Calu3 (cell line): ENCODE results near the gene RIMBP3C. TPM values are rescaled to one million over a fixed set of nuclear protein-coding genes. Genes with fewer than 3 reads are reported as not detected.

ENCODE experiments used
- BruUV-seq: library from RNA; stranded (reverse); fragments of 400-500 nt; replicated peaks from 2 replicates; lab custom pipeline; 2021; lab: Mats Ljungman, UMichigan
- CTCF ChIA-PET: fragments of 300-600 bp; sonication (Branson Sonifier 250); formaldehyde crosslinking; loops from one replicate; lab custom pipeline; 2022; ENCODE audit warnings: antibody characterized with exemption; lab: Charles Lee
- DNase-seq: peaks from one replicate; pipeline ENCODE4 v3.0.0; 2022
- H3K27ac Mint-ChIP-seq: one replicate; pipeline ENCODE4 v1.8.0; 2022; ENCODE audit warnings: mixed read lengths; ENCODE audit not compliant: unreplicated experiment
- H3K27me3 Mint-ChIP-seq: one replicate; pipeline ENCODE4 v1.8.0; 2022; ENCODE audit warnings: mixed read lengths; ENCODE audit not compliant: unreplicated experiment
- H3K36me3 Mint-ChIP-seq: one replicate; pipeline ENCODE4 v1.8.0; 2022; ENCODE audit warnings: mild to moderate bottlenecking, moderate library complexity, mixed read lengths; ENCODE audit not compliant: insufficient read depth, unreplicated experiment
- H3K4me1 Mint-ChIP-seq: one replicate; pipeline ENCODE4 v1.8.0; 2022; ENCODE audit warnings: mild to moderate bottlenecking, low read depth, mixed read lengths; ENCODE audit not compliant: unreplicated experiment
- H3K4me3 Mint-ChIP-seq: one replicate; pipeline ENCODE4 v1.8.0; 2022; ENCODE audit warnings: mild to moderate bottlenecking, low read depth, moderate library complexity, mixed read lengths; ENCODE audit not compliant: unreplicated experiment
- H3K9me3 Mint-ChIP-seq: one replicate; pipeline ENCODE4 v1.8.0; 2022; ENCODE audit warnings: low read depth, mixed read lengths; ENCODE audit not compliant: unreplicated experiment
- intact Hi-C: fragments of 100-400 bp; cut with micrococcal nuclease; formaldehyde crosslinking; loops from one replicate; pipeline ENCODE4 v1.10.0; 2022; ENCODE audit not compliant: unreplicated experiment
- total RNA-seq: library from RNA; stranded (reverse); gene quantifications from 2 replicates; pipeline ENCODE4 v1.2.3, GENCODE V29; 2022
- TF ChIP-seq, protein P1 (sequence below): fragments of 200-600 bp; IDR thresholded peaks from one replicate; pipeline ENCODE4 v1.8.0; 2022; ENCODE audit warnings: antibody characterized with exemption; ENCODE audit not compliant: unreplicated experiment

The RIMBP3C gene
- total RNA-seq, 1 experiment from 2014 or later = not detected

DNA sequence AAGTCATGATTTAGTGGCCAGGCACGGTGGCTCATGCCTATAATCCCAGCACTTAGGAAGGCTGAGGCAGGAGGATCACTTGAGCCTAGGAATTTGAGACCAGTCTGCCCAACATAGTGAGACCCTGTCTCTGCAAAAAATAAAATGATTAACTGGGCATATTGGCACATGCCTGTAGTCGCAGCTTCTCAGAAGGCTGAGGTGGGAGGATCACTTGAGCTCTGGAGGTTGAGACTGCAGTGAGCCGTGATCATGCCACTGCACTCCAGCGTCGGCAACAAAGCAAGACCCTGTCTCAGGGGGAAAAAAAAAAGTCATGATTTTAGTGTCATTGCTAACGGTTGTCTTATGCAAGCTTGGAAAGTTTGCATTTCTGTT is 28.2 kb upstream of the RIMBP3C start:
- H3K27ac Mint-ChIP-seq = no peak overlapping the region
- H3K4me1 Mint-ChIP-seq = peaks cover 43% of the 10 kb centered on the region
- H3K4me3 Mint-ChIP-seq = no peak overlapping the region
- intact Hi-C loops = no loop called here
- CTCF ChIA-PET = interaction anchor here (1.1 to 1.2 kb wide), 2 partner anchors 13 to 41 kb away, joined by 3 read pairs; no protein-coding TSS in a partner anchor
- TF ChIP-seq, protein P1, sequence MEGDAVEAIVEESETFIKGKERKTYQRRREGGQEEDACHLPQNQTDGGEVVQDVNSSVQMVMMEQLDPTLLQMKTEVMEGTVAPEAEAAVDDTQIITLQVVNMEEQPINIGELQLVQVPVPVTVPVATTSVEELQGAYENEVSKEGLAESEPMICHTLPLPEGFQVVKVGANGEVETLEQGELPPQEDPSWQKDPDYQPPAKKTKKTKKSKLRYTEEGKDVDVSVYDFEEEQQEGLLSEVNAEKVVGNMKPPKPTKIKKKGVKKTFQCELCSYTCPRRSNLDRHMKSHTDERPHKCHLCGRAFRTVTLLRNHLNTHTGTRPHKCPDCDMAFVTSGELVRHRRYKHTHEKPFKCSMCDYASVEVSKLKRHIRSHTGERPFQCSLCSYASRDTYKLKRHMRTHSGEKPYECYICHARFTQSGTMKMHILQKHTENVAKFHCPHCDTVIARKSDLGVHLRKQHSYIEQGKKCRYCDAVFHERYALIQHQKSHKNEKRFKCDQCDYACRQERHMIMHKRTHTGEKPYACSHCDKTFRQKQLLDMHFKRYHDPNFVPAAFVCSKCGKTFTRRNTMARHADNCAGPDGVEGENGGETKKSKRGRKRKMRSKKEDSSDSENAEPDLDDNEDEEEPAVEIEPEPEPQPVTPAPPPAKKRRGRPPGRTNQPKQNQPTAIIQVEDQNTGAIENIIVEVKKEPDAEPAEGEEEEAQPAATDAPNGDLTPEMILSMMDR = no peak
- no peaks in the 10 kb centered on the region for H3K9me3 Mint-ChIP-seq
- no peak for DNase-seq
- H3K27me3 Mint-ChIP-seq = no peaks in the 10 kb centered on the region
- H3K36me3 Mint-ChIP-seq = peaks cover 40% of the 10 kb centered on the region
- BruUV-seq = no TSS peak

DNA sequence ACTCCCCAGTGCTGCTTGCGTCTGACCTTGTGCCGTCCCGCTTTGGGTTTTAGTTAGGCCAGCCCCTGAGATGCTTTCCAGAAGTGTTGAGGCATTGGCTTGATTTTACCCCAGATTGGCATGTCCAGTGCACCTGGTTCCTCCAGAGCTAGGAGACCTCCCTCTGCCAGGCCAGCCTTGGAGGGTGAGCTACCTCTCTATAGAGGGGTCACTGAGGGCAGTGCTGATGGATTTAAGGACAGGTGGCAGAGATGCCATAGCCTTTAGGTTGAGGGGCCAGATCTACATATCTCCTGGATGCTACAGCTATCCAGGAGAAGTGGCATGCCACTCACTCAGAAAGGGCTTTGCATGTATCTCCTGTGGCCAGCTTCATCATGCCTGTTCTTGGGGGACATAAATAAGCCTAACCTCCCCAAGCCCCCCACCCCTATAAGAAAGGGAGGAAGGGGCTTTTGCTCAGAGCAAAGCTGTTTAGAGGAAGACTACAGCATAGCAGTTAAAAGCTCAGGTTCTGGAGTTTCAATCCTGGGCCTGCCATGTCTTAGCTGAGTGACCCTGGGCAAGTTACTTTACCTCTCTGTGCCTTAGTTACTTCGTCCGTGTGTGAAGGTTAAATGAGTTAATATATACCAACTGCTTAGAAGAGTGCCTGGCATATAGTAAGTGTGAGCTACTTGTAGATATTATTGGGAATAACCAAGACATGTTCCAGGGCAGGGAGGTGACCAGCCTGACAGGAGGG is 22.7 kb upstream of the RIMBP3C start:
- peak overlapping the region; percentile 30 for H3K4me3 Mint-ChIP-seq
- CTCF ChIA-PET = interaction anchor here (0.5 to 1.6 kb wide), 3 partner anchors 12 to 111 kb away, joined by 5 to 7 read pairs (median 6); partner anchors contain the start of gene SDF2L1

DNA sequence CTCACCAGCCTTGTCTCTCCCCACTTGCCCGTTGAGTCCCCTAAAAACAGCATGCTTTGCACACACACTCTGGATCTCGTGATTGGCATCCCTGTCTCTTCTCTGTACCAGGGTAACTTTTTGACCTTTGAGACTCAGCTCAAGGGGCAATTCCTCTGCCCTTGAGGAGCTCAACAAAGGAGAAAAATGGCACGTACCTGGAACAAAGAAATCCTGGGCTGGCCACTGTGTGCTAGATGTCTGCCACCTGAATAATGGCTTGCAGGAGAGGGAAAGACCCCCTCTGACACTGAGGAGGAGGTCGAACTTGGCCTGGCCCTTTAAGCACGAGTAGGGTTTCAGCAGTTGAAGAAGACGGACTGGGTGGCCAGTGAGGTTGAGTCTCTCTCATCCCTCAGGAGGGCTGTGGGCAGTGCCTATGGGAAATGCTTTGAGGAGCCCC is 22.1 kb upstream of the RIMBP3C start:
- CTCF ChIA-PET = interaction anchor here (0.5 to 1.6 kb wide), 3 partner anchors 13 to 111 kb away, joined by 5 to 7 read pairs (median 6); partner anchors contain the start of gene SDF2L1
- intact Hi-C loops = no loop called here
- no peaks in the 10 kb centered on the region for H3K27me3 Mint-ChIP-seq
- TF ChIP-seq, protein P1 = no peak
- H3K36me3 Mint-ChIP-seq = peaks cover 58% of the 10 kb centered on the region
- H3K9me3 Mint-ChIP-seq = no peaks in the 10 kb centered on the region
- no peak overlapping the region for H3K27ac Mint-ChIP-seq
- DNase-seq = no peak
- H3K4me1 Mint-ChIP-seq = peaks cover 74% of the 10 kb centered on the region
- peak overlapping the region; percentile 15 for H3K4me3 Mint-ChIP-seq
- BruUV-seq = no TSS peak

More for the DNA sequence above, 22.7 kb upstream of the RIMBP3C start:
- Mint-ChIP-seq H3K27me3 (no peaks in the 10 kb centered on the region), H3K4me1 (peaks cover 74% of the 10 kb centered on the region), H3K36me3 (peaks cover 58% of the 10 kb centered on the region), H3K9me3 (no peaks in the 10 kb centered on the region), H3K27ac (no peak overlapping the region)
- BruUV-seq = no TSS peak
- intact Hi-C loops = no loop called here
- TF ChIP-seq, protein P1 = no peak
- DNase-seq = no peak

DNA sequence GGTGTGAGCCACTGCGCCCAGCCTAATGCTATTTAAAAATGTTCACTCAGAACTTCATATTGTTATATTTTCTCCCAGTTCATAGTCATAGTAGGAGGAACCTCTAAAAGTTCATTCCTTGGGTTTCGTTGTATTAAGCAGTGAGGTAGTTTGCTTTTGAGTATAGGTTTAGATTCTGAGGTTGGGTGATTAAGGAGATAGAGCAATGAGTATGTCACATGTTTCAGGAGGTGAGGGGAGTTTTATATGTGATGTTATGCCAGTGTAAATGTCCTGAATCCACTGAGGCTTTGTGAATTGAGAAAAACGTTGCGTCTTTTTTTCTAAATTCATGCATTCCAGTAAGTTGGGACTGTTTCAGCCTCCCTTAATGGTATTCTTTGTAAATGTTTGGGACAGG is 20.4 kb upstream of the RIMBP3C start:
- no peaks in the 10 kb centered on the region for H3K27me3 Mint-ChIP-seq
- H3K27ac Mint-ChIP-seq = no peak overlapping the region
- H3K4me1 Mint-ChIP-seq = peaks cover 60% of the 10 kb centered on the region
- H3K9me3 Mint-ChIP-seq = no peaks in the 10 kb centered on the region
- no peak for DNase-seq
- CTCF ChIA-PET = no interaction called here
- intact Hi-C loops = no loop called here
- no TSS peak for BruUV-seq
- H3K36me3 Mint-ChIP-seq = peaks cover 60% of the 10 kb centered on the region
- H3K4me3 Mint-ChIP-seq = no peak overlapping the region
- TF ChIP-seq, protein P1 = no peak
